HG02763 (cell line): ENCODE measurements around the gene PHTF1.

Experiments
- ATAC-seq: cut with Tn5 transposase; IDR thresholded peaks from one replicate; pipeline ENCODE4 v1.9.1; 2021; ENCODE audit warnings: mild to moderate bottlenecking, moderate library complexity; ENCODE audit not compliant: unreplicated experiment

Gene PHTF1

GRCh38 chr1:113670650-113671049 is 88.6 kb downstream of the PHTF1 start:
- ATAC-seq: no peak

- ATAC-seq: no peak
Measured at GRCh38 chr1:113669988-113670387, 89.3 kb downstream of the PHTF1 start.

GRCh38 chr1:113666126-113666525 is 93.2 kb downstream of the PHTF1 start:
- ATAC-seq: no peak

- ATAC-seq: no peak
Measured at GRCh38 chr1:113665071-113665470, 94.2 kb downstream of the PHTF1 start.

GRCh38 chr1:113663165-113663951 is 95.9 kb downstream of the PHTF1 start:
- no peak for ATAC-seq

- no peak for ATAC-seq
Measured at GRCh38 chr1:113662101-113662500, 97.2 kb downstream of the PHTF1 start.

GRCh38 chr1:113660088-113660487 is 99.2 kb downstream of the PHTF1 start:
- ATAC-seq: no peak

GRCh38 chr1:113659556-113659955 is 99.7 kb downstream of the PHTF1 start:
- no peak for ATAC-seq

GRCh38 chr1:113659035-113659434 is 100.3 kb downstream of the PHTF1 start:
- ATAC-seq: no peak

GRCh38 chr1:113657556-113658063 is 101.7 kb downstream of the PHTF1 start:
- ATAC-seq: no peak

- no peak for ATAC-seq
Measured at GRCh38 chr1:113657126-113657525, 102.2 kb downstream of the PHTF1 start.

- no peak for ATAC-seq
Measured at GRCh38 chr1:113654883-113655282, 104.4 kb downstream of the PHTF1 start.

GRCh38 chr1:113653741-113654140 is 105.5 kb downstream of the PHTF1 start:
- no peak for ATAC-seq

- ATAC-seq: no peak
Measured at GRCh38 chr1:113652771-113653170, 106.5 kb downstream of the PHTF1 start.

GRCh38 chr1:113648478-113648877 is 110.8 kb downstream of the PHTF1 start:
- ATAC-seq: no peak

- ATAC-seq: no peak
Measured at GRCh38 chr1:113647164-113647563, 112.1 kb downstream of the PHTF1 start.
